Dermis blood vessel endothelial cell (primary cell): ENCODE measurements around the gene REELD1. TPM values are rescaled to one million over a fixed set of nuclear protein-coding genes. Genes with fewer than 3 reads are reported as not detected.

ENCODE experiments used
- DNase-seq: peaks from one replicate; pipeline ENCODE4 v3.0.0; 2010
- total RNA-seq: library from RNA; depleted of rRNA; stranded (reverse); fragments of >200 nt; gene quantifications from 2 replicates; pipeline ENCODE4 v1.2.3, GENCODE V29; 2014

Gene REELD1
- not detected in 2 replicates for total RNA-seq

DNA sequence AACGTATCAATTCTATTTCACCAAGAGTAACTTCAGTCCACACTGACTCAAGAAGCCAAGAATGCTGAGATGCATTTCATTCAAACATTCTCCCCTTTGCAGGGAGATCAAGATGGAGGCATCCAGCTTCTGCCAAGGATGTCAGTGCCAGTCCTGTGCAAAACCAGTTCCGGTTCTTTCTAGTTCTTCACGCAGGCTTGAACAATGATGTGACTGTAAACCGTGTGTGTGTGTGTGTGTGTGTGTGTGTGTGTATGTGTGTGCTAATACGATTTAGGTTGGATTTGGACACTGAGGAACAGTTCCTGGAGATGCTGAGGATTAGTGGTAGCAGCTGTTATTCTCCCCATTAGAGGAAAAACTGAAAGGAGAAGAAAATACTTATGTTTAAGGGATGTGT, at the start of gene REELD1:
Gene REELD1 (plus strand): TSS at position 301 of the 400 bp plus-strand sequence. CDS start 2,415 bp downstream, outside the sequence.
- DNase-seq, result no peak

DNA sequence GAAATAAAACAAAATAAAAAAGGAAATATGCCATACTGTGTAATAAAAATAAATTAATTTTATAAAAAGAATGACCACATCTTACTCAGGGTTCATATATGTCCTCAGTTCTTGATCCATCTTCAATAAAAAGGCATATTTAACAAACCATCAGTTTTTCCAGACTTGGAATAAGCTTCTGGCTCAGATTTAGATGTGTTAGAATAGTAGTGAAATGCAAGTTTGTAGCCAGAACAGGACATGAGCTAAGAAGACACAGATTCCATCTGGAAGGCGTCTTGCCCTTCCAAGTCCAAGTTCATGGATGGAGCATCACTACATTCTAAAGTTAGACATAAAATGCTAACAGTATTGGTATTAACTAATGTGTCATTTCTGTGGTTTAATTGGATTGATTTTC, 49.1 kb upstream of the REELD1 start:
- DNase-seq, result no peak

DNA sequence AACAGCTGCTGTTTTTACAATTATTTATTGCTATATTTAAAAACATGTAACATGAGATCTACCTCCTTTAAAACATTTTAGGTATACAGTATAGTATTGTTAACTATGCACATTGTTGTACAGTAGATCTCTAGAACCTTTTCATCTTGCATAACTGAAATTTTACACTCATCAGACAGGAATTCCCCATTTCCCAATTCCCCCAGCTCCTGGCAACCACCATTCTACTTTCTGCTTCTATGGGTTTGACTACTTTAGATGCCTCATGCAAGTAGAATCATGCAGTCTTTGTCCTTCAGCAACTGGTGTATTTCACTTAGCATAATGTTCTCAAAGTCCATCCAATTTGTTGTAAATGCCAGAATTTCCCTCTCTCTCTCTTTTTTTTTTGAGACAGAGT, 48.5 kb upstream of the REELD1 start:
- DNase-seq, result no peak

DNA sequence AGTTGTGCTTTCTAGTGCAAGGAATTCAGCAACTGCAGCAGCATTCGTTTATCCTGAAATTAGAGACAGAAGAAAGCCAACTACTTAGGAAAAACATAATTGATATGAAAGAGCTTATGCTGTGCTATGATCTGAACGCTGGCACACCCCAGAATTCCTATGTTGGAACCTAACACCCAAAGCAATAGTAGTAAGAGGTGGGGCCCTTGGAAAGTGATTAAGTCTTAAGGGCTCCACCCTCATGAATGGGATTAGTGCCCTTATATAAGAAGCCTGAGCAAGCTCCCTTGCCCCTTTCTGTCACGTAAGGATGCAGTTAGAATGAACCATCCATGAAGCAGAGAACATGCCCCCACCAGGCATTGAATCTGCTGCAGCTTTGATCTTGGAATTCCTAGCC, 44.2 kb upstream of the REELD1 start:
- no peak for DNase-seq

DNA sequence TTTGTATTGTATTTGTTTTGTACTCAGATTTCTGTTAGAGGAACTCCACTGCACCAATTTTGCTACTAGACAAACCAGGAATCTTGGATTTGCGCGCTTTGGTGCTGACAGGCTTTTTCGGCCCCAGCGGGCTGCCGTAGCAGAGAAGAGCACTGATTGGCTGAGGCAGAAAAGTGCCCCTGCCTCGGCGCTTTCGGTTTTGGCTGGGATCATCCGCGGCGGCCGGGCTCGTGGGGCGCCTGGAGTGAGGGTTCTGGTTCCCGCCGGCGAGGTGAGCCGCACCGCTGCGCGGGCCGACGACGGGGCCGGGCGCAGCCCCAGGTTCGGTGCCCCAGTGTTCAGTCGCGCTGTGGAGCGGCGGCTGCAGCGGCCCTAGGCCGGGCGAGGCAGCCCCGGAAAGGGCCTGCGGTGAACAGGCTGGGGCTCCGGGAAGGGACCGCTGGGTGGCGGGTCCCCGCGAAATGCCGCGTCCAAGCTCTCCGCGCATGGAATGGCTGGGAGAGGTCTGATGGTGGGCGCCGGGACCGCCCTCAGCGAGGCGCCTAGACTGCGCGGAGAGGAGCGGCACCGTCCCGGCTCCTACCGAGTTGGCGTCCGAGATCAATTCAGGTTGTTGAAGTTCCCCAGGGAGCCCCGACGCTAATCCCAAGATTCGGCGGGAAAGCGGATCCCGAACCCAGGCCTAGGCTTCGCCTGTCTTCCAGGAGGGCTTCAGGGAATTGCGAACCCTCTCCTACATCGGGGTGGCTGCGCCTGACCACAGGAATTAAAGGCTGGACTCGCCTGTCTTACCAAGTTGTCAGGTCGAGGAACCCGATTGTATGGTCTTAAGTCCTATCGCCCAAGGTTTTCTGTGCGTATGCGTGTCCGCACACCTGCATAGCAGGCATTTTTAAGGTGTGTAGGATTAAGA, 38.5 kb upstream of the REELD1 start, which contains the start of gene LSM6:
Gene LSM6 (plus strand): TSS at position 178 of the 913 bp plus-strand sequence. CDS start 7,204 bp downstream, outside the sequence.
- peak; percentile 91 for DNase-seq

DNA sequence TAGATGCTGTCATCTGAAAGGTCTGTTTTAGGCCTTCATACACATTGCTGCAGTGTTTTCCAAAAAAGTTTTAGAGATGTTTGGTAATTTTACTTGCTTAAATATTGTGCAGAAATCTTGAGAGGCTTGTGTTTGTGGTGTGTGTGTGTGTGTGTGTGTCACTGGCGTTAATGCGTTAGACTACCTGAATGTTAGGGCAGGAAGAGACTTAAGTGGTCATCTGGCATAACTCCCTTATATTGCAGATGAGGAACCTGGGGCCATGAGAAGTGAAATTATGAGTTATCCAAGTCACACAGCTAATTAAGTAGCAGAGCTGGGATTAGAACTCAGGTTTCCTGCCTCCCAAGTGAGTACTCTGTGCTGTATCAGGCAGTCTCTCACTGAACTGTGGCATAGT, 37.4 kb upstream of the REELD1 start:
- DNase-seq, result peak; percentile 14

DNA sequence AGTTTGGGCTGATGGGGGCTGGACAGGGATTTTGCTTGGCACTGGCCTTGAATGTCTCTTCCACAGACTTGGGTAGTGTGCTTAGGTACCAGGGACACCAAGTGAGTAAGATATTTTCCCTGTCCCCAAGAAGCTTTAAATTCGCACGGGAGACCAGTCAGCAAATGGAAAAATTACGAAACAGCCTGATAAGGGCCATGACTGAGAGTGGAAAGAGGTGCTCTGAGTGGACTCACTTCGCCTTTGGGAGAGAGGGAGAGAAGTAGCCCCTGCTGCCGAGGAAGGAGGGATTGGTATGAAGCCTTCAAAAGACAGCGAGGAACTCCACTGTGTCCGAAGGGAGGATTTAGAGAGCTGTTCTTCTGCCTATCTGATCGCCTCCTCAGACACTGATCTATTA, 36.2 kb upstream of the REELD1 start:
- DNase-seq, result no peak

DNA sequence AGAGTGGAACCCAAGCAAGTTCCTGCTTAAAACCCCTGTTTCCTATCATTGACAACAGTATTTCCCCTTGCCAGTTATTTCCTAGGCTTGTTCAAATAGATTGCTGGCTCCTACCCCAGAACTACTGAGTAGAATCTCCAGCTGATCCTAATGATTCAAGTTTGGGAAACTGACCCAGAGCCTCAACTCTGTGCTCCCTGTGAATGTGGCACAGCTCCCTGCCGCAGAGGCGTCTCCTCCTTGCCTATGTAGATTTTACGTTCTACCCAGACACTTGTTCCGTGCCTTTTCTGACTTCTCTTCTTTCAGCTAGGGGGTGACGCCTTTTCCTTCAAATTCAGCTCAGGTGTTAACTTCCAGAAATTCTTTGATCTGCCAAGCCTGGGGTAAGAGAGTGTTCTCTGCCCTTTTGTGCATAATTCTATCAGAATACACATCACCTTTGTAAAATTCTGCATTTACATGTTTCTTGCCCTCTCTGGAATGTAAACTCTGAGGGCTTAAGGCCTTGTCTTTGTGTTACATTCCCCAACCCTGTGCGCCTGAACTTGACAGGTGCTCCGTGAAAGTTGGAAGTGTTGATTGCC, 34.5 kb upstream of the REELD1 start:
- DNase-seq, result no peak

DNA sequence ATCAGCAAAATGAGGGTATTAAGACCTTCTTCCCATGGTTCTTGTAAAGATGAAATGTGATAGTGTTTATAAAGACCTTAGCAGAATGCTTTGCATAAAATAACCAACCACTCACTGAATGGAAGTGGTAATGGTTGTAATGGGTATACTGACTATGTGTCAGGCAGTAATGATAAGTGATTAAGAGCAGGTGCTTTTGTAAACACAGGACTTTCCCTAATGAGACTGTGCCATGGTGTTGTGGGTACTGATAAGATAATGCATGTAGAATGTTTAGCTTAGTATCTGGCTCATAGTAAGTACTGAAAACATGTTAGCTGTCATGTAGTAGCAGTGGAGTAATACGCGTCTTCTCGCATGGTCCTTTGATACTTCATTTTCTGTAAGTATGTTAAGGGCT, 31.9 kb upstream of the REELD1 start:
- no peak for DNase-seq

DNA sequence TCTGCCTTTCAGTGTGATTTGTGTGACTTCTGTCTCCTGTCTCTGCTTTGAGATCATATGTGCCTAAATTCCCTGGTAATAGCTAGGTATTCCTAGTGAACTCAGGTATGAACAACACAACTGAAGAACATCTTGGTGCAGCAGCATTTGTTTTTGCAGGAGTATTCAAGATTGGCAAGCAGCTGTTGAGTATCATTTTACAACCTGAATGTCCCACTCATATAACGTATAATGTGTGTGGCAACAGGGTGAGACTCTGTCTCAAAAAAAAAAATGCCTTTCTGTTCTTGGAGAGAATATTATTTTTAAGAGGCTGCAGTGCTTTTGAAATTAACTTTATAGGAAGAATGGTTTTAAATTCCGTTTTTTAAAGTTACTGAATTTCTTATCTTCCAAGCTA, 31.1 kb upstream of the REELD1 start:
- no peak for DNase-seq

DNA sequence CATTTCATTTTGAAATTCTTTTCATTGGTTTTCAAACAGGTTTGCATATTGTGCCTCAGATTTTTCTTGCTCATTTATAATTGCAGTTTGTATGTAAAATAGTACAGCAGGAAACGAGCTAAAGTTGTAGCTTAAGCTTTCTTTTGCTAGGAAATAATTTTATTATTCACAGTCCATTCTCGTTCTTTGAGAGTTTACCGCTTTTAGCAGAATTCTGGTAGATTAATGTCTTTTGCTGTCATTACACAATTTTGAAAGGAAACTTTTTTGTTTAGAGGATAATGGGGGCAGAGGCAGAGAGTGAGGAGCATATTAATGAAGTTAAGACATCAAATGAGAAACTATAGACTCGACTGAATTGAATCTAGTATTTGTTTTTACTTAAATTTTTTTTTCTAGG, 28.3 kb upstream of the REELD1 start:
- DNase-seq, result no peak

DNA sequence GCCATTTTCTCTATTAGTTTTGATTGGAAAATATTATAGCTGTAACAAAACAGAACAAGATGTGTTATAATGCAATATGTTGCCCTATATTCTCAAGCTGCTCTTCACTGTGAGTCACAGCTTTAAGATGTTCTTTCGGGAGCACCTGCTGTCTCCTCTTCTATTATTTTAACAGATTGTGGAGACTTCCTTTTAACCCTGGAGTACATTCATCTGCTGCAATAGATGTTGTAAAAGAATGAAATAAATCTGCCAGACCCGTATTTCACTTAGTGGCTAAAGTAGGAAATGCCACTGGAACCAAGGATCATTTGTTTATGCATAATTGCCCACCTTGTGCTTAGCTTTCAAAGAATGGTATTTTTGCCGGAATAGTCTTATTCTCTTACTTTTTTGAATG, 27.7 kb upstream of the REELD1 start:
- DNase-seq, result no peak

DNA sequence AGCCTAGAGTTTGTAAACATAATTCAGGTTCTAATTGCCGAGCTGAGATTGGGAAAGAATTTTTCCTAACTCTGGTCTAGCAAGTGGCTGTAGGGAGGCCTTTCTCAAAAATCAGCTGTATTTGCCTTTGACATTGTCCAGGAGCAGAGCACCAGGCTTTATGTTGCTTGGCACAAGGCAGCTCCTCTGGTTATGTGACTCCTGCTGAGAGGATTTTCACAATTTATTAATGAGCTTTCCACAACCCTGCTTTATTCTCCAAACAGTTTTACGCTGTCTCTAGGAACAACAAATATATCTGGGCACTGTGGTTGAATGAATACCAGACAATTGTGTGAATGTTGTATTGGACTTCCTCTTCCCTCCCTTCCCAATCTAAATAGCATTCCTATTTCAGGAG, 23.9 kb upstream of the REELD1 start:
- DNase-seq, result no peak

DNA sequence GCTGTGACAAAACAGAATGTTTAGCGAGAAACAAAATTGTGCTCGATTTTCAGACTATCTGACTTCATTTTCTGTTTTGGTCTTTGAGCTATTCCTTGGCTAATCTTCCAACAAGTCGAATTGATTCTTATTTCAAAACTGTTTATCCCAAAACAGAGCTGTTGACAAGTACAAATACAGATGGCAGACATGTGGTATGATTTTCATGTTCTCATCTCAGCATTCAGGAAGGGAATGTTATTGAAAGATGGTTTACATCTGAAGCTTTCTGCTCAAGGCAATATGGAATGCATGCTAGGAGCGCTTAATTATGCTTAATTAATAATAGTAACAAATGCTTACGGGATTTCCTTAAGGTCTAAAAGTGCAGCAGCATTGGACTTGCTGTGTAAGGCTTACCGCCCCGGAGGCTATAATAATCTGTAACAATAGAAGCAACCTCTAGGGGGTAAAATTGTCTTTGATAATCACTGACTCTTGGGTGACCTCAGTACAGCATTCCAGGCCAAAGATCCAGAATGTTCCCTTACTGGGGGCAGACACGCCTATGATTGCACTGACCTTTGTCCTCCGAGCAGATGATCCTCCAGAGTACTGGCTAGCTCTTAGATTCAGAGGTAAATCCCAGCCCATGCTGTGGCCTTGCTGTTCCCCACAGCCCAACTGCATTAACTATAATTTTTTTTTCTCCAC, 22.4 kb upstream of the REELD1 start:
- no peak for DNase-seq

DNA sequence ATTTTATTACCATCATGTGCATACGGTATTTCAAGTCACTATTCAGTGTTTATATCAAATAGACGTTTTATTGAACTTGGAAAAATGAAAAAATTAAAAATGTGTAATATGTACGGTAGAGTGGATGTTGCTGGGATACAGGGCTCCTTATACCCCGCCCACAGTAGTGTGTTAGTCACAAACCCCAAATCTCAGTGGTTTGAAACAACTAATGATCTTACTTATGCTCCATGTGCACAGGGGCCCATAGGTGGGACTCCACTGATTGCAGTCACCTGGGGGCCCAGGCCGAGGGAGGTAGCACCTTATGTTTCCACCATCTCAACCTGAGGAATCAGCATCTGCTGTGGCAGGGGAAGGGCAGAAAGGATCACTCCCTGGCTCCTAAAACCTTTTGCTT, 20.7 kb upstream of the REELD1 start:
- DNase-seq, result no peak

DNA sequence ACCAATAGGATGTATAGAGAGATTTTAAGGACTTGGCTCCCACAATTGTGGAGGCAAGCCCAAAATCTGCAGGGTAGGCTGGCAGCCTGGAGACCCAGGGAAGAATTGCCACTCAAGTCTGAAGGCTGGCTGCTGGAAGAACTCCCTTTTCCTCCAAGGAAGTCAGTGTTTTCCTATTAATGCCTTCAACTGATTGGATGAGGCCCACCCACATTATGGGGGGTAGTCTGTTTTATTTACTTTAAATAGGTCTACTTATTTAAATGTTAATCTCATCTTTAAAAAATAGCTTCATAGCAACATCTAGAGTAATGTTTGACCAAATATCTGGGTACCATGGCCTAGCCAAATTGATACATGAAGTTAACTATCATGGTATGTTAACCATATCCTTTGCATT, 20.1 kb upstream of the REELD1 start:
- DNase-seq, result no peak

DNA sequence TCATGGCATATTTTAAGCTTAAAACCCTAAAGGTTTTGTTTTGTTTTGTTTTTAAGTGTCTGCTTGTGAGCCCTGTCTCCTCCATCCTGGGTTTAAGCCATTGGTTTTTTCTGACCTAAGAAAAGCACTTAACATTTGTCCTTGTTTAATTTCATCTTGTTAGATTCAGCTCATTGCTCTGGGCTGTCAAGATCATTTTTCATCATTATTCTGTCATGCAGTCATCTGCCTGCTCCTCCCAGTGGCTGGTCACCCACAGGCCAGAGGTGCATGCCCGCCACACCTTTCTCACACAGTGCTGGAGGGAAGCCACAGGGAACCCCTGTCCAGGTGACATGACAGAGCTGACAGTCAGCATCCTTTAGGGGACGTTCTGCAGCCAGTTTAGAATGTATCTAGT, 11.7 kb upstream of the REELD1 start:
- DNase-seq, result no peak

DNA sequence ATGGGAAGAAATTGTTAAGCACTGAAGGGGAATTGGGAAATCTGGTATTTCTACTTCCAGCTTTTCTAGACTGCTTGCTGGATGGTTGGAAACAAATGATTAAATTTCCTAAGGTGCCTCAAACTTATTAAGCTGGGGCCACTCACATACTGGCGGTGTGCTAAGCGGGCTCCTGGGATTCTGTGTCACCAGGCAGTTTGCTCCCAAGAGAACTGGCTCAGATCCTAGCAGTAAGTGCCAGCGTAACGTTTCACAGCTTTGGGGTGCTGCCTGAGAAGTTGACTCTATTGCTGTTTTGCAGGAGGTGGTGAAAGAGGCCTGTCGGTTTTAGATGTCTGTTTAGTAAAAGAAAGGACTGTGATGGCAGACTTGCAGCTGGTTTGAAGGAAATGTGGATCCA, 6.9 kb upstream of the REELD1 start:
- DNase-seq, result no peak

DNA sequence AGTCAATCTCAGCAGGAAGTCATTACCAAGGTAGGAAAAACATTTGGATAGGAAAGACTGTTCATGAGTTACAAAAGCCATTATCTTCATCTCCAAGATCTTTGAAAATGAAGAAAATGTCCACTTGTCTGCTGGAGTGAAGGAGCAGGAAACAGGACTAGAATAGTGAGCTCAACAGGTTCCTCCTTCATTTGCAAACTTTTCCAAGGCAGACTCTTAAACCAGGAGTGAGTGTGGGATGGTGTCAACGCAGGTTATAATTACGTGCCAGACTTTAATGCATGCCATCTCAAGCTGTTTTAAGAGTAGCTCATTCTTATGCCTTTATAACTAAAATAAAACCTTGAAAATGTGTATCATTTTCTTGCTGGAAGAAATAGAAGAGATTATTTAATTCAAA, 3.4 kb upstream of the REELD1 start:
- no peak for DNase-seq

DNA sequence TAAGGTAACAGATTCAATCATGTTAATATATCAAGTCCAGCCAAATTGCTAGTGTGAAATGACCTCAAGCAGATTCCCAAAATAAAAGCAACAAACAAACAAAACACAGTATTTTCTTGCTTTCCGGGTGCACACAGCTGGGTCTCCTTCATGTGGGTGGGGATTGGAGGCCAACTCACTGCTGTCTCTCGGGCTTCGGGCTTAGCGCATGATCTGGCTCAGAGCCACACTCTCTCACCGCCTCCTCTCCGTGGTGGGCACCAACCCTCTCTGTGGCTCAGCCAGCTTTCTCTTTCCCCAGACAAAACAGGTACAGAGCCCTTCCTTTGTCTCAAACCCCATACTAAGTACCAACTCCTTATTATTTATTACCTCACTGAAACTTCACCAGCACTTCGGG, 2.9 kb upstream of the REELD1 start:
- no peak for DNase-seq

DNA sequence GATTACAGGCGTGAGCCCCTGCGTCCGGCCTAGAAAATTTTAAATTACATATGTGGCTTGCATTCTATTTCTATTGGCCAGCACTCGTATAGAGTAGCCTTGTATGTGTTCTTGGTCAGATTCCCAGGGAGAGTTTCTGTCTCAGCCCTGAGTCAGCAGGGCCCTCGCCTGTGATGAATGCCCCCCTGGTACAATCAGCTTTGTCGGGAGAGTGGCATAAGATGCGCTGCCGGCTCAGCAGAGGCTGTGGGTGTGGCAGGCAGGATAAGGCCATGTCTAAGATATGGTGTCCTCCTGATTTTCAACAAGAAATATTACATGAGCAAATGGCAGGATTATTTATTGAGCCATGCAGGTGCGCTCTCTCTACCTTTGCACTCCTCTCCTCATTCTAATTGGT, 1.6 kb upstream of the REELD1 start:
- no peak for DNase-seq

DNA sequence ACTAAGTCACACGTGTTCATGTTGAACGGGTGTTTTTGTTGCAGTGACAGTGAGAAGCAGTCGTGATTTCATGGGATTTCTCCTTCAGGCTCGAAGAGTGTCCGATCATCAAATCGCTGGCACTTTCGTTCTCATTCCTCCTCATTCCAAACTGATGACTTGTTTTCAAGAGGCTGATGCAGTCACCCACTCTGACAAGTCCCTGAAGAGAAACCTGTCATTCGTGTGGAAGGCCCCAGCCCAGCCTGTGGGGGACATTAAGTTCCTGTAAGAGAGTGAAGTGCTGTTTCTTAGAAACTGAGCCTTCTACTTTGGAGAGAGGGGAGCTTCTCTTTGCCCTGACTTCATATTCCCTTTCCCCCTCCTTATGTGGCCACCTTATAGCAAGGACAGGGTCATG, 8.0 kb downstream of the REELD1 start:
- no peak for DNase-seq

DNA sequence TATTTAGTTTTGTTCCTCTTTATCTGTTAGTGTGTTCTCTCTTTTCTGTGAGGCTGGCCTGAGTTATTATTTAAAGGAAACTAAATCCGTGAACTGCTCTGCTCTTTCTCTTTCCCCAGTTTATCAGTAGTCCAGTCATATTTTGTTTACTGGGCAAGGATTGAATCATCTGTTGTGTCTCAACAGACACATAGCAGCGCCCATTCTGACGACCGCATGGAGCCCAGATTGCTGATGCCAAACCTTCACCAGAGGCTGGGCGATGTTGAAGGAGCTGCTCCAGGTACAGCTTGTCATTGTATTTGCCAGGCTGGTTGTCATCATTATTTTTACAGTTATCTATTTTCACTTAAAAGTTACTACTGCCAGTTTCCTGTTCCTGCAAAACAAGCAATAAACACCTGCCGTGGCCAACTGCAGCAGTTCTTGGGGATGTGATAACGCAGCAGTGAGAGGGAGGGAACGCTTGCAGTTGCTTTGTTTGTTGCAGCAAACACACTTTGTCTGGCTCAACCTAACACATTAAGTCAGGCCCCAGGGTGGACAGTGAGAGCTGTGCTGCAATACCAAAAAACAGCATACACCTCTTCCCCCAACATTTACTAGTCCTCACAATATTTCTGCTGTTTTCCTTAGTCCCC, 10.1 kb downstream of the REELD1 start:
- DNase-seq, result no peak
